H1 (cell line): ENCODE data around the gene SEMA5B. TPM values are rescaled to one million over a fixed set of nuclear protein-coding genes. Genes with fewer than 3 reads are reported as not detected.

ENCODE experiments used
- CTCF ChIA-PET: fragments of 300-600 bp; sonication (Branson Sonifier 250); formaldehyde crosslinking; loops from one replicate; lab custom pipeline; 2021; ENCODE audit not compliant: partially characterized antibody; lab: Charles Lee
- POLR2A ChIA-PET: fragments of 300-600 bp; sonication (Branson Sonifier 250); formaldehyde crosslinking; loops from one replicate; lab custom pipeline; 2021; ENCODE audit warnings: inconsistent platforms; ENCODE audit not compliant: partially characterized antibody; lab: Charles Lee
- DNase-seq, 2 experiments: peaks; one replicate each; pipeline versions ENCODE4 v3.0.0 to v3.0.0-alpha.2; 2010 to 2022; ENCODE audit warnings: low spot score in 2 of 2, low read depth in 1 of 2, mixed read lengths in 1 of 2
- FAIRE-seq: peaks from 2 replicates; lab custom pipeline; 2011; peaks lifted over from hg19 to GRCh38; lab: Jason Lieb, UNC
- H2AFZ ChIP-seq: 2 replicates; pipeline ENCODE4 v1.8.1; 2012; ENCODE audit warnings: low read length, inconsistent platforms
- H2AK5ac ChIP-seq: 2 replicates; pipeline ENCODE4 v1.6.1; 2013; ENCODE audit warnings: low read depth, low read length
- H2BK120ac ChIP-seq: replicated peaks from 2 replicates; pipeline ENCODE3; 2013; ENCODE audit warnings: low read depth, low read length, inconsistent platforms
- H2BK12ac ChIP-seq: 2 replicates; pipeline ENCODE4 v1.6.1; 2013; ENCODE audit warnings: low read depth, low read length
- H2BK15ac ChIP-seq: 2 replicates; pipeline ENCODE4 v1.6.1; 2013; ENCODE audit warnings: low read length
- H2BK20ac ChIP-seq: 2 replicates; pipeline ENCODE4 v1.6.1; 2013; ENCODE audit warnings: low read length
- H2BK5ac ChIP-seq: 2 replicates; pipeline ENCODE4 v1.6.1; 2013; ENCODE audit warnings: low read depth, low read length
- H3K14ac ChIP-seq: 2 replicates; pipeline ENCODE4 v1.6.1; 2013; ENCODE audit warnings: inconsistent platforms; ENCODE audit not compliant: insufficient read length
- H3K18ac ChIP-seq: 2 replicates; pipeline ENCODE4 v1.6.1; 2013; ENCODE audit warnings: low read length; ENCODE audit errors: extremely low read depth
- H3K23ac ChIP-seq: 2 replicates; pipeline ENCODE4 v1.6.1; 2013; ENCODE audit warnings: inconsistent platforms; ENCODE audit not compliant: insufficient read length
- H3K23me2 ChIP-seq: 2 replicates; pipeline ENCODE4 v1.6.1; 2013; ENCODE audit warnings: low read depth, low read length
- H3K27ac ChIP-seq: 2 replicates; pipeline ENCODE4 v1.6.1; 2011; ENCODE audit warnings: low read depth, low read length, inconsistent platforms
- H3K27me3 ChIP-seq, 4 experiments: replicated peaks in 1 of 4; 1 replicate in 1 of 4; 2 replicates in 3 of 4; pipeline versions ENCODE4 v1.6.1 to v1.8.1; 2011 to 2013; ENCODE audit warnings: low read length in 3 of 4, mild to moderate bottlenecking in 3 of 4, inconsistent platforms in 2 of 4, mixed read lengths in 2 of 4, moderate library complexity in 1 of 4; ENCODE audit not compliant: control insufficient read depth in 3 of 4, insufficient read depth in 3 of 4; ENCODE audit errors: extremely low read depth in 1 of 4
- H3K36me3 ChIP-seq, 4 experiments: 2 replicates each; pipeline versions ENCODE4 v1.6.1 to v1.8.1; 2011 to 2013; ENCODE audit warnings: mild to moderate bottlenecking in 4 of 4, low read length in 3 of 4, moderate library complexity in 2 of 4, control low read depth in 1 of 4, inconsistent platforms in 1 of 4; ENCODE audit not compliant: insufficient read depth in 4 of 4, control insufficient read depth in 2 of 4
- H3K4ac ChIP-seq: replicated peaks from 2 replicates; pipeline ENCODE3; 2013; ENCODE audit warnings: low read length, low read depth, mixed read lengths, inconsistent platforms; ENCODE audit not compliant: insufficient read length
- H3K4me1 ChIP-seq, 4 experiments: replicated peaks in 1 of 4; 1 replicate in 1 of 4; 2 replicates in 3 of 4; pipeline versions ENCODE4 v1.6.1 to v1.8.1; 2011 to 2013; ENCODE audit warnings: low read length in 3 of 4, inconsistent platforms in 2 of 4, mixed read lengths in 1 of 4; ENCODE audit not compliant: insufficient read depth in 4 of 4, control insufficient read depth in 3 of 4
- H3K4me2 ChIP-seq, 2 experiments: 2 replicates each; pipeline versions ENCODE4 v1.6.1 to v1.8.1; 2011 to 2013; ENCODE audit warnings: low read depth in 2 of 2, low read length in 2 of 2, control low read depth in 1 of 2, inconsistent platforms in 1 of 2, mild to moderate bottlenecking in 1 of 2; ENCODE audit not compliant: insufficient read depth in 1 of 2
- H3K4me3 ChIP-seq, 4 experiments: fragments of 200-600, 300-600 bp in 1 of 4; sonication (generic), shearing (Covaris generic), sonication (Bioruptor Twin) in 1 of 4; 2 replicates each; pipeline versions ENCODE4 v1.5.1 to v1.8.1; 2011 to 2016; ENCODE audit warnings: low read length in 4 of 4, low read depth in 3 of 4, control low read depth in 2 of 4, inconsistent platforms in 2 of 4, mild to moderate bottlenecking in 2 of 4, mixed read lengths in 1 of 4, moderate library complexity in 1 of 4; ENCODE audit not compliant: insufficient read depth in 2 of 4; ENCODE audit errors: extremely low read depth in 1 of 4
- H3K56ac ChIP-seq: replicated peaks from 2 replicates; pipeline ENCODE3; 2013; ENCODE audit warnings: low read depth, mild to moderate bottlenecking, mixed read lengths, low read length, inconsistent platforms; ENCODE audit not compliant: insufficient read length
- H3K79me1 ChIP-seq: 2 replicates; pipeline ENCODE4 v1.6.1; 2013; ENCODE audit warnings: low read depth, low read length, control low read depth
- H3K79me2 ChIP-seq, 2 experiments: 2 replicates each; pipeline versions ENCODE4 v1.6.1 to v1.8.1; 2012 to 2013; ENCODE audit warnings: low read length in 2 of 2, mild to moderate bottlenecking in 2 of 2, inconsistent platforms in 1 of 2; ENCODE audit not compliant: insufficient read depth in 2 of 2, control insufficient read depth in 1 of 2
- H3K9ac ChIP-seq, 4 experiments: replicated peaks in 1 of 4; 1 replicate in 1 of 4; 2 replicates in 3 of 4; pipeline versions ENCODE4 v1.6.1 to v1.8.1; 2011 to 2013; ENCODE audit warnings: low read depth in 3 of 4, low read length in 3 of 4, control low read depth in 2 of 4, mild to moderate bottlenecking in 2 of 4, moderate library complexity in 2 of 4, inconsistent platforms in 1 of 4; ENCODE audit errors: extremely low read depth in 1 of 4
- H3K9me3 ChIP-seq, 2 experiments: 2 replicates each; pipeline versions ENCODE4 v1.6.1 to v1.8.1; 2012 to 2013; ENCODE audit warnings: mild to moderate bottlenecking in 2 of 2, moderate library complexity in 2 of 2, control low read depth in 1 of 2, inconsistent platforms in 1 of 2, low read depth in 1 of 2, low read length in 1 of 2, mixed read lengths in 1 of 2; ENCODE audit not compliant: insufficient read depth in 2 of 2
- H4K20me1 ChIP-seq, 2 experiments: replicated peaks in 1 of 2; 2 replicates each; pipeline versions ENCODE3 to v1.8.1; 2011 to 2013; ENCODE audit warnings: inconsistent platforms in 2 of 2, low read length in 2 of 2, mild to moderate bottlenecking in 1 of 2; ENCODE audit not compliant: insufficient read depth in 2 of 2, control insufficient read depth in 1 of 2
- H4K5ac ChIP-seq: 2 replicates; pipeline ENCODE4 v1.6.1; 2013; ENCODE audit warnings: low read length, low read depth, mixed read lengths, inconsistent platforms; ENCODE audit not compliant: insufficient read length
- H4K8ac ChIP-seq: 2 replicates; pipeline ENCODE4 v1.8.0; 2013; ENCODE audit warnings: mild to moderate bottlenecking, moderate library complexity, low read length, inconsistent platforms; ENCODE audit not compliant: insufficient read depth; ENCODE audit errors: extremely low read depth
- H4K91ac ChIP-seq: replicated peaks from 2 replicates; pipeline ENCODE3; 2013; ENCODE audit warnings: low read length, mixed read lengths, inconsistent platforms; ENCODE audit not compliant: insufficient read length
- E2F6 ChIP-seq: IDR thresholded peaks from 2 replicates; pipeline ENCODE4 v1.6.1; 2012; ENCODE audit warnings: inconsistent platforms
- EGR1 ChIP-seq: IDR thresholded peaks from 2 replicates; pipeline ENCODE4 v1.6.1; 2011; ENCODE audit warnings: low read depth, low read length, borderline replicate concordance
- EZH2 ChIP-seq: fragments of 200-600 bp; sonication (generic); IDR thresholded peaks from 2 replicates; pipeline ENCODE4 v1.7.1; 2012; ENCODE audit warnings: low read depth, mild to moderate bottlenecking, moderate library complexity, low read length, inconsistent platforms; ENCODE audit not compliant: severe bottlenecking
- HDAC2 ChIP-seq, 2 experiments: fragments of 300-600 bp in 1 of 2; sonication (generic) in 1 of 2; IDR thresholded peaks; 2 replicates each; pipeline ENCODE4 v1.6.1; 2011 to 2012; ENCODE audit warnings: low read depth in 2 of 2, low read length in 2 of 2, mild to moderate bottlenecking in 2 of 2, moderate library complexity in 2 of 2, borderline replicate concordance in 1 of 2, inconsistent platforms in 1 of 2
- SRF ChIP-seq: IDR thresholded peaks from 2 replicates; pipeline ENCODE4 v1.6.1; 2011; ENCODE audit warnings: mild to moderate bottlenecking, low read depth, low read length, moderate library complexity
- TBP ChIP-seq: IDR thresholded peaks from 2 replicates; pipeline ENCODE4 v1.6.1; 2011; ENCODE audit warnings: low read depth, low read length, improper control_type of control experiment
- USF2 ChIP-seq: IDR thresholded peaks from 2 replicates; pipeline ENCODE4 v1.6.1; 2011; ENCODE audit warnings: low read length, improper control_type of control experiment
- WGBS, 2 experiments: shearing (Covaris generic) in 1 of 2; methylation state at CpG; one replicate each; pipeline versions ENCODE4 v1.1.6 to v1.1.7; 2013 to 2015; ENCODE audit warnings: low lambda C conversion rate in 2 of 2, mixed read lengths in 2 of 2, inconsistent platforms in 1 of 2, low coverage in 1 of 2, missing lambda C conversion rate in 1 of 2; ENCODE audit not compliant: insufficient replicate concordance in 2 of 2, insufficient coverage in 1 of 2, insufficient read length in 1 of 2; ENCODE audit errors: extremely low coverage in 1 of 2, missing lambda C conversion rate in 1 of 2; 5-methylcytosine and 5-hydroxymethylcytosine counted together
- polyA plus RNA-seq, 7 experiments: library from polyadenylated mRNA; depleted of rRNA in 3 of 7; stranded (reverse) in 5 of 7; unstranded in 2 of 7; fragments of >200 nt in 5 of 7; fragments of 200-250 nt in 2 of 7; gene quantifications; 1 replicate in 5 of 7; 2 replicates in 1 of 7; 4 replicates in 1 of 7; pipeline versions ENCODE4 v1.2.1 to v1.2.3, GENCODE V29; 2011 to 2013; ENCODE audit warnings: missing spikeins in 2 of 7, mixed read lengths in 2 of 7
- total RNA-seq: library from RNA; stranded (reverse); fragmentation: NEBNext Ultra II Directional; extraction: Animal tissue kit (Norgen Biotek cat#: 25700); gene quantifications from 2 replicates; pipeline ENCODE4 v1.2.1, GENCODE V29; 2021

The SEMA5B gene
- total and polyA plus RNA-seq, 2 of the 8 experiments (the other 6 are each of a cell fraction or from before 2014, with no cell fraction given) = 13.1 to 22.4 TPM

DNA sequence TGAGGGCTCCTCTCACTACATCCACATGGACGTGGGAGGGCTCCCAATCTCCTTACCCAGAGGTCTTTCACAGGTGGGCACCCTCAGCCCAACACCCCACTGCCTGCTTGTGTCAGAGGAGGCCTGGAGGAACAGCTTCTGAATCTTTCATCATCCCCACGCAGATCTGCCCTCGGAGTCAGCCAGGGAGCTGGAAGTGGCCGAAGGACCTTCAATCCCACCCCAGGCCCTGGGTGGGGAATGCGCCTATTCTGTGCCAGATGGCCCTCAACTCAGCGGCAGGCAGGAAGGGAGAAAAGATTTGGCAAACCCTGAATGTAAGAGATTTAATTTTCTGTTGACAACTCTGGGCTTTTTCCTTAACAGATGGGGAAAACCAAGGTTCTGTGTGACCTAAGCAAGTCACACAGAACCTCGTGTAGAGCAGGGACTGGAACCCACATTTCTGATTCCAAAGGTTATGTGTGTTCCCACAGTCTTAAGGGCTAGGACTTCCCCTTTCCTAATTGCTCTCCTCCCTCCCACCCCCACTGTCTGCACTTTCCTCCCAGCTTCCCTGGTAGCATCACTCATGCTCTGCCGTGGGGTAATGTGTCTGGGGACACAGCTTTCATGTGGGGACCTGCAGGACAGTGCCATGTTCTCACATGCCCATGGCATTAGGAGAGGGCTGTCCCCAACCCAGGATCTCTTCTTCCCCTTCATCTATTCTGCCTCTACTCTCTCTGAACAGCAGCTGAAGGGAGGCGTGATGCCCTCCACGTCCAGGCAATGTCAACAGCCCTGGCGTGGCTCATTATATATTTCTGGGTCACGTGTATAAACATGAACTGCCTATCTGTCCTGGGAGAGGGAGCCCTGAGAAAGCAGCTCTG, 98.1 kb downstream of the SEMA5B start:
- no peak overlapping the region for H2BK12ac ChIP-seq
- H2BK120ac ChIP-seq = no peak overlapping the region
- no peak overlapping the region for H2AFZ ChIP-seq
- ChIA-PET POLR2A (no interaction called here), CTCF (interaction anchor here (0.7 to 1.5 kb wide), 3 partner anchors 13 to 40 kb away, joined by 3 to 8 read pairs (median 5); no protein-coding TSS in a partner anchor)
- no peak overlapping the region for H3K14ac ChIP-seq
- no peak for FAIRE-seq
- H2BK5ac ChIP-seq = no peak overlapping the region
- TF ChIP-seq SRF (no peak), HDAC2 (IDR thresholded peaks at IDR 0.05; ENCODE audit: borderline replicate concordance in 1 of 2, low read depth in 2 of 2, low read length in 2 of 2) (no peak), TBP (no peak), EZH2 (no peak), USF2 (no peak), EGR1 (no peak), E2F6 (no peak)
- no peaks in the 10 kb centered on the region for H4K20me1 ChIP-seq
- no peak overlapping the region for H4K91ac ChIP-seq
- no peaks in the 10 kb centered on the region for H3K9me3 ChIP-seq
- H3K79me2 ChIP-seq = no peaks in the 10 kb centered on the region
- H3K9ac ChIP-seq = no peak overlapping the region
- H3K4me3 ChIP-seq = no peak overlapping the region
- DNase-seq = no peak
- H3K36me3 ChIP-seq = no peaks in the 10 kb centered on the region
- no peak overlapping the region for H3K56ac ChIP-seq
- H3K18ac ChIP-seq = no peak overlapping the region
- 80% methylated on average over 12 of the region's 12 CpGs; no CpG with 5 or more reads in 1 of the 2 experiments for WGBS, 2 experiments
- H3K4me1 ChIP-seq = no peaks in the 10 kb centered on the region
- no peaks in the 10 kb centered on the region; the same call in 1 of the 2 replicates for H3K79me1 ChIP-seq
- no peaks in the 10 kb centered on the region for H3K23me2 ChIP-seq
- no peak overlapping the region for H2AK5ac ChIP-seq
- H3K4me2 ChIP-seq = no peak overlapping the region
- no peaks in the 10 kb centered on the region for H3K27me3 ChIP-seq
- H2BK15ac ChIP-seq = no peak overlapping the region
- H3K23ac ChIP-seq = no peak overlapping the region
- no peak overlapping the region for H4K5ac ChIP-seq
- H3K27ac ChIP-seq = no peak overlapping the region
- no peak overlapping the region for H3K4ac ChIP-seq
- H4K8ac ChIP-seq = no peak overlapping the region; the same call in 1 of the 2 replicates
- H2BK20ac ChIP-seq = no peak overlapping the region
